Measurements from ENCODE around the gene RAB3C.

DNA sequence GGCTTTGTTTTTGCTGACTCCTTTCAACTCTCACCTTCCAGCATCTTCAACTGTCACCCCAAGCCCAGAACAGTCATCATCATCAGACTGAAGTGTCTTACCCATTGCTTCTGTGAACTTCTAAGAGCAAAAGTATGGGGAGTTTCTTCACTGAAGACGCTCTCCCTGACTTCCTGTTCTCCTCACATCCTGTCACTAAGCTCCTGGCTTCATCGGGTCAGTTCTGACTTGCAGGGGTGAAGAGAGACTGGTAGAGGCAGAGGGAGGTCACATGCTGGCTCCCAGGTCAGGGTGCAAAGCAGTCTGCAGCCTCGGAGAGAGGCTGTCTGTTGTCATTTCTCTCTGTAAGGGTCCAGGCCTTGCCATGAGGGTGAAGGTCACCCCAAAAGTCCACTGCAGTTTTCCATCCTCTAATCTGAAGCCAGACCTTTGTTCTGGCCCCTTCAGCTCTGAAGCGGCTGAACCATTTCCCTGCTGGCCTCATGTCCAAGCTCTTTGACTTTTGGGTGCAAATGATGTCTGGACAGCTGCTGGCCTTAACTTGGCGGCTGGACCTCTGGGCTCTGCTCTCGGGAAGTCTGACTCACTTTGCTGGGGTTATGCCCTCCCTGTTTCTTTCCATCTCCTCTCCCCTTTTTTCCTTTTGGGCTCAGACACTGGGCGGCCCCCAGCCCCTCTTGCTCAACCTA is 305.0 kb downstream of the RAB3C start:
- TF ChIP-seq, protein P1, sequence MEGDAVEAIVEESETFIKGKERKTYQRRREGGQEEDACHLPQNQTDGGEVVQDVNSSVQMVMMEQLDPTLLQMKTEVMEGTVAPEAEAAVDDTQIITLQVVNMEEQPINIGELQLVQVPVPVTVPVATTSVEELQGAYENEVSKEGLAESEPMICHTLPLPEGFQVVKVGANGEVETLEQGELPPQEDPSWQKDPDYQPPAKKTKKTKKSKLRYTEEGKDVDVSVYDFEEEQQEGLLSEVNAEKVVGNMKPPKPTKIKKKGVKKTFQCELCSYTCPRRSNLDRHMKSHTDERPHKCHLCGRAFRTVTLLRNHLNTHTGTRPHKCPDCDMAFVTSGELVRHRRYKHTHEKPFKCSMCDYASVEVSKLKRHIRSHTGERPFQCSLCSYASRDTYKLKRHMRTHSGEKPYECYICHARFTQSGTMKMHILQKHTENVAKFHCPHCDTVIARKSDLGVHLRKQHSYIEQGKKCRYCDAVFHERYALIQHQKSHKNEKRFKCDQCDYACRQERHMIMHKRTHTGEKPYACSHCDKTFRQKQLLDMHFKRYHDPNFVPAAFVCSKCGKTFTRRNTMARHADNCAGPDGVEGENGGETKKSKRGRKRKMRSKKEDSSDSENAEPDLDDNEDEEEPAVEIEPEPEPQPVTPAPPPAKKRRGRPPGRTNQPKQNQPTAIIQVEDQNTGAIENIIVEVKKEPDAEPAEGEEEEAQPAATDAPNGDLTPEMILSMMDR (IDR thresholded peaks at IDR 0.05) = no peak
- TF ChIP-seq POLR2A (IDR thresholded peaks at IDR 0.05) = no peak
